Sigmoid colon (tissue), 7 donors: ENCODE measurements around the gene KCNE3. TPM values are rescaled to one million over a fixed set of nuclear protein-coding genes. Genes with fewer than 3 reads are reported as not detected.

Experiments
- DNase-seq: peaks from one replicate; pipeline ENCODE4 v3.0.0-alpha.2; 2019
- H3K27ac ChIP-seq, 4 donors: fragments of 200-600 bp; sonication (generic); one replicate each; pipeline ENCODE4 v1.5.1; 2016 to 2019; ENCODE audit warnings: mild to moderate bottlenecking in 1 of 4
- H3K27me3 ChIP-seq, 3 donors: fragments of 200-600 bp; sonication (generic); one replicate each; pipeline ENCODE4 v1.5.1; 2019; ENCODE audit warnings: mild to moderate bottlenecking in 1 of 3
- H3K36me3 ChIP-seq, 4 donors: fragments of 200-600 bp; sonication (generic); one replicate each; pipeline ENCODE4 v1.5.1; 2016 to 2019
- H3K4me1 ChIP-seq, 4 donors: fragments of 200-600 bp; sonication (generic); one replicate each; pipeline ENCODE4 v1.5.1; 2017 to 2019
- H3K4me3 ChIP-seq, 4 donors: fragments of 200-600 bp; sonication (generic); one replicate each; pipeline ENCODE4 v1.5.1; 2017 to 2019; ENCODE audit warnings: mild to moderate bottlenecking in 2 of 4, moderate library complexity in 1 of 4
- H3K9me3 ChIP-seq, 4 donors: fragments of 200-600 bp in 3 of 4; sonication (generic) in 3 of 4; one replicate each; pipeline versions ENCODE4 v1.5.1 to v1.6.1; 2013 to 2019
- EP300 ChIP-seq, 4 donors: sonication (generic); formaldehyde crosslinking; IDR thresholded peaks; one replicate each; pipeline ENCODE4 v1.6.1; 2017; ENCODE audit warnings: antibody characterized with exemption in 4 of 4
- POLR2A ChIP-seq, 2 donors: fragments of 450-650 bp; IDR thresholded peaks; one replicate each; pipeline ENCODE4 v1.6.1; 2016; ENCODE audit warnings: antibody characterized with exemption in 2 of 2, mild to moderate bottlenecking in 2 of 2, moderate library complexity in 2 of 2
- POLR2AphosphoS5 ChIP-seq, 4 donors: sonication (generic); formaldehyde crosslinking; IDR thresholded peaks; one replicate each; pipeline ENCODE4 v1.6.1; 2017; ENCODE audit warnings: antibody characterized with exemption in 4 of 4
- WGBS, 2 donors: extraction: QIAGEN DNeasy Blood & Tissue Kit; methylation state at CpG; one replicate each; pipeline ENCODE4 v1.1.7; 2013; 5-methylcytosine and 5-hydroxymethylcytosine counted together
- intact Hi-C: fragments of 100-400 bp; cut with DNase I; formaldehyde crosslinking; loops from one replicate; pipeline ENCODE4 v1.15.1; 2023
- polyA plus RNA-seq, 3 donors: library from polyadenylated mRNA; stranded (reverse); fragments of 200-250 nt; gene quantifications; one replicate each; pipeline ENCODE4 v1.2.3, GENCODE V29; 2013
- total RNA-seq, 4 donors: library from RNA; depleted of rRNA; stranded (reverse); fragments of >200 nt; gene quantifications; one replicate each; pipeline ENCODE4 v1.1.0, GENCODE V29; 2016
- TF ChIP-seq, protein P1 (sequence below), 4 experiments: fragments of 450-650 bp in 3 of 4; fragments of 200-600 bp in 1 of 4; IDR thresholded peaks; one replicate each; pipeline ENCODE4 v1.5.1; 2016 to 2019; ENCODE audit warnings: antibody characterized with exemption in 4 of 4, mild to moderate bottlenecking in 3 of 4, moderate library complexity in 2 of 4
- donor health status: healthy with polysubstance abuse.
- donor health status: Bipolar disorder and iron deficiency.
- donor health status: healthy.

KCNE3 gene
- total and polyA plus RNA-seq, 7 donors: 5.4 to 30.1 (median 9.6) TPM

DNA sequence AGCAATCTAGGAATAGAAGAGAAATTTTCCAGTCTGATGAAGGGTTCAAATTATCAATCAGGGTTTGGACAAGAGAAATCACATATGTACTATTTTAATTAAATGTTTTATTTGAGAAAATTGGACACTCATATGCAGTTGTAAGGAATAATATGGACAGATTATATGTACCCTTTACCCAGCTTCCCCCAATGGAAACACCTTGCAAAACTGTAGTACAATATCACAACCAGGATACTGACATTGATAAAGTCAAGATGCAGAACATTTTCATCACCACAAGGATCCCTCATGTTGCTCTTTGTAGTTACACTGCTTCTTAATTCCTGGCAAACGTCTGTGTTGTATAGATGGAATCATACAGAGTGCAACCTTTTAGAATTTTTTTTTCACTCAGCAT lies 27.6 kb upstream of the KCNE3 start:
- H3K27me3 ChIP-seq: no peaks in the 10 kb centered on the region
- no peaks in the 10 kb centered on the region for H3K36me3 ChIP-seq
- intact Hi-C loops: loop anchor here (5.0 kb wide), 2 partner anchors 97 to 247 kb away; partner anchors contain the start of gene POLD3
- WGBS, 2 donors: 86 to 89% methylated on average over 1 of the region's 1 CpG
- H3K9me3 ChIP-seq: no peaks in the 10 kb centered on the region
- peaks cover 0 to 13% (median 11%) of the 10 kb centered on the region in 4 donors for H3K4me1 ChIP-seq
- H3K4me3 ChIP-seq: no peak overlapping the region
- DNase-seq: no peak
- H3K27ac ChIP-seq: no peak overlapping the region
- no peak for TF ChIP-seq POLR2AphosphoS5 (IDR thresholded peaks at IDR 0.05)
- no peak for TF ChIP-seq POLR2A (IDR thresholded peaks at IDR 0.05)
- no peak for TF ChIP-seq EP300 (IDR thresholded peaks at IDR 0.05)
- TF ChIP-seq, protein P1, sequence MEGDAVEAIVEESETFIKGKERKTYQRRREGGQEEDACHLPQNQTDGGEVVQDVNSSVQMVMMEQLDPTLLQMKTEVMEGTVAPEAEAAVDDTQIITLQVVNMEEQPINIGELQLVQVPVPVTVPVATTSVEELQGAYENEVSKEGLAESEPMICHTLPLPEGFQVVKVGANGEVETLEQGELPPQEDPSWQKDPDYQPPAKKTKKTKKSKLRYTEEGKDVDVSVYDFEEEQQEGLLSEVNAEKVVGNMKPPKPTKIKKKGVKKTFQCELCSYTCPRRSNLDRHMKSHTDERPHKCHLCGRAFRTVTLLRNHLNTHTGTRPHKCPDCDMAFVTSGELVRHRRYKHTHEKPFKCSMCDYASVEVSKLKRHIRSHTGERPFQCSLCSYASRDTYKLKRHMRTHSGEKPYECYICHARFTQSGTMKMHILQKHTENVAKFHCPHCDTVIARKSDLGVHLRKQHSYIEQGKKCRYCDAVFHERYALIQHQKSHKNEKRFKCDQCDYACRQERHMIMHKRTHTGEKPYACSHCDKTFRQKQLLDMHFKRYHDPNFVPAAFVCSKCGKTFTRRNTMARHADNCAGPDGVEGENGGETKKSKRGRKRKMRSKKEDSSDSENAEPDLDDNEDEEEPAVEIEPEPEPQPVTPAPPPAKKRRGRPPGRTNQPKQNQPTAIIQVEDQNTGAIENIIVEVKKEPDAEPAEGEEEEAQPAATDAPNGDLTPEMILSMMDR (IDR thresholded peaks at IDR 0.05): no peak

DNA sequence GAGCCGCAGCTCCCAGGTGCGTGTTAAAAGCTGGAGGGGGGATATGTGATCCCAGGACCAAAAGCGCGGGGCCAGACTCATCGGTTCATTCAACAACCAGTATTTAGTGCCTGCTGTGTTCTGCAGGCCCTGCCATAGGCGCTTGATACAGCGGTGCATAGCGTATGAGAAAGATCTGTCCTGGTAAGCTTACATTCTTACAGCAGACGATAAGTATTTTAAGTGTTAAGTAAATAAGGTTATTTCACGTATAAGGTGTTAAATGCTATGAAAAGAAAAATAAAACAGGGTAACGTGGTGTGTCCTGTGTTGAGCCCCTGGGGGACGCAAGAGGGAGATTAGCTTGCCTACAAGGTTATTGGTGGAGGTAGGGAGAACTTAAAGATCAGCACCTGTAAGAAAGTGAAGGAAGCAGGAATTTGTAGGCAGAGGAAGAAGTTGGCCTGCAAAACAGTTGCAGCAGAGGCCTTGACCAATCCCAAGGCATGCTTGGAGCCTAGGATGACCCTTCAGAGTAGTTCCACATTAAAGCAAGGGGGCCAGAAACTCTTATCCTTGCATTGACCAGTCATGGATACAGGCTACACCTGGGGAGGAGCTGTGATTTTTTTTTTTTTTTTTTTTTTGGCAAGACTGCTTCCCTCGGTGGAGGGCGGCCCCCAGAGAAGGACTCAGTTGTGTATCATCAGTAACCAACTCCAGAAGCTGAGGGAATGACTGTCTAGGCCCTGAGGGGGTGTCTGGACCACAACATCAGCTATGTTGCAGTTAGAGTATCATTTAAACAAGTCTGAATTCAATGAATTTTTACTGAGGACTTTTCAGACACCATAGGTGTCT lies 26.7 kb upstream of the KCNE3 start:
- Histone ChIP-seq H3K36me3 (no peaks in the 10 kb centered on the region), H3K4me1 (peaks cover 0 to 13% (median 11%) of the 10 kb centered on the region in 4 donors), H3K27me3 (no peaks in the 10 kb centered on the region), H3K4me3 (peak overlapping the region; percentile 77 to 90 (median 80)), H3K9me3 (no peaks in the 10 kb centered on the region), H3K27ac (peak overlapping the region; percentile 97 to 99 (median 98))
- DNase-seq: no peak
- 3 to 11% methylated on average over 14 of the region's 14 CpGs for WGBS, 2 donors
- intact Hi-C loops: loop anchor here (5.0 kb wide), 2 partner anchors 98 to 248 kb away; partner anchors contain the start of gene POLD3
- TF ChIP-seq, protein P1 (IDR thresholded peaks at IDR 0.05): peak in 1 of 4 experiments; percentile 11
- TF ChIP-seq POLR2A (IDR thresholded peaks at IDR 0.05): no peak

DNA sequence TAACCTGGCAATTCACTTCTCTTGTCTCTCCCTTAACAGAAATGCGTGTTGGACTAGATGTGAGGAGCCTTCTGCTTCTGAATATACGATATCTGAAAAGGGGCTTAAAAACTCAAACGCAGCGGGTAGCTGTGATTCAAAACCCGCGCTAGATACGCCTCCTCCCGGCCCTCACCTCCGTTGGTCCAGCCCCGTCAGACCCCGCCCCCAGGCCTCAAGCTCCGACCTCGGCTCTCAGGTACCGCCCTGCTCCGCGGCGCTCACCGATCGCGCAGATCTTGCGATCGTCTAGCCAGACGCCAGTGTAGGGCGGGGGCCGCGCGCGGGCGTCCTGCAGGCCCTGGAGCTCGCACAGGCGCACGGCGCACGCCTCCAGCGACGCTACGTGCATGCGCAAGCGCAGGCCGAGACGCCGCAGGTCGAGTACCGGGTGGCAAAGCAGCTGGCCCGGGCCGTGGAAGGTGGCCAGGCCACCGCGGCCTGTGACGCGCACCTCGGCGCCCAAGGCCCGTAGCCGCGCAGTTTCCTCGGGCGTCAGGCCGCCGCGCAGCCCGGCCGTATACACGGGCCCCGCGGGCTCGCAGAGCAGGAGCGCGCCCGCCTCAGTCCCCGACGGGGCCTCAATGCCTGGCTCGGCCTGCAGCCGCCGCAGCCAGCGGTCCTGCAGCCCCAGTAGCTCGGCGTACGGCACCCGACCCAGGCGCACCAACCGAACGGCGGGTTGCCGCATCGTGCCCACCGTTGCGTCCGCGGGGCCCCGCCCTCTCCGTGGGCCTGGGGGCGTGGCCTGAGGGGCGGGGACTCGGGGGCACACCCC lies 25.8 kb upstream of the KCNE3 start, which contains the start of gene LIPT2:
Gene LIPT2, minus strand, starts transcription at position 751 of the 817 bp plus-strand sequence. Its CDS starts 21 bp downstream, at position 730.
- H3K9me3 ChIP-seq: no peaks in the 10 kb centered on the region
- peak; percentile 98 for DNase-seq
- no peaks in the 10 kb centered on the region for H3K27me3 ChIP-seq
- peak within 1 kb of the TSS; percentile 77 to 90 (median 80) for H3K4me3 ChIP-seq
- TF ChIP-seq, protein P1 (IDR thresholded peaks at IDR 0.05): no peak
- peak; percentile 35 to 50 for TF ChIP-seq POLR2A (IDR thresholded peaks at IDR 0.05)
- TF ChIP-seq POLR2AphosphoS5 (IDR thresholded peaks at IDR 0.05): peak; percentile 55 to 89 (median 76)
- no peak for TF ChIP-seq EP300 (IDR thresholded peaks at IDR 0.05)
- H3K4me1 ChIP-seq: peaks cover 0 to 13% (median 11%) of the 10 kb centered on the region in 4 donors
- intact Hi-C loops: loop anchor here (5.0 kb wide), 2 partner anchors 99 to 249 kb away; partner anchors contain the start of gene POLD3
- WGBS, 2 donors: 0% methylated on average over 94 of the region's 94 CpGs
- no peaks in the 10 kb centered on the region for H3K36me3 ChIP-seq
- peak within 1 kb of the TSS; percentile 97 to 99 (median 98) for H3K27ac ChIP-seq

DNA sequence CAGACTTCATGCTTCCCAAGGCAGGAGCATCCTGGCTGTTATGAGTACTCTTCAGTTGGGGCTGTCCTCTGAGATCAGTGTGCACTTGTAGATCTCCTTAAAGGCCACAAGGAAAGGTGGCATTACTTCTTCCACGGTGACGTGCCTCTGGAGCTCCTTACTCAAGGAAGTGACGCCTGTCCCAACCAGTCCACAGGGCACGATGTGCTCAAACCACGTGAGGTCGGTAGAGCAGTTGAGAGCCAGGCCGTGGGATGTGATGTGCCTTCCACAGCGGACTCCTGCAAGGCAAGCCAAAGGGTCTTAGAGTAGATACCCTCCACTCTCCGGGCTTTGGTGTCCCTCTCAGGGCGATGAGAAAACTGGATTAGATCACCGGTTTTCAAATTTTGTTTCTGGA lies 24.7 kb upstream of the KCNE3 start:
- peaks cover 0 to 13% (median 11%) of the 10 kb centered on the region in 4 donors for H3K4me1 ChIP-seq
- DNase-seq: no peak
- intact Hi-C loops: loop anchor here (5.0 kb wide), 2 partner anchors 100 to 250 kb away; partner anchors contain the start of gene POLD3
- no peak overlapping the region for H3K4me3 ChIP-seq
- no peaks in the 10 kb centered on the region for H3K27me3 ChIP-seq
- H3K9me3 ChIP-seq: no peaks in the 10 kb centered on the region
- no peaks in the 10 kb centered on the region for H3K36me3 ChIP-seq
- H3K27ac ChIP-seq: peak overlapping the region in 1 of 4 donors; percentile 97
- TF ChIP-seq EP300 (IDR thresholded peaks at IDR 0.05): no peak
- no peak for TF ChIP-seq POLR2A (IDR thresholded peaks at IDR 0.05)
- no peak for TF ChIP-seq POLR2AphosphoS5 (IDR thresholded peaks at IDR 0.05)
- TF ChIP-seq, protein P1 (IDR thresholded peaks at IDR 0.05): no peak
- WGBS, 2 donors: 88 to 93% methylated on average over 11 of the region's 11 CpGs
